ENCODE results near the gene HBZ. TPM values are rescaled to one million over a fixed set of nuclear protein-coding genes. Genes with fewer than 3 reads are reported as not detected.
A peak's percentile ranks its signal among the peaks of the same experiment; 100 is the strongest.
"Not testable (repeated sequence)": the region's sequence is repeated elsewhere in the genome, so short reads cannot be mapped to it uniquely, and the experiment has no call there.

The HBZ gene
- polyA plus RNA-seq (2013, experiment 1 of 2; ENCODE audit: insufficient read length), result not detected
- not detected for polyA plus RNA-seq (2013, experiment 2 of 2; ENCODE audit: insufficient read length)

DNA sequence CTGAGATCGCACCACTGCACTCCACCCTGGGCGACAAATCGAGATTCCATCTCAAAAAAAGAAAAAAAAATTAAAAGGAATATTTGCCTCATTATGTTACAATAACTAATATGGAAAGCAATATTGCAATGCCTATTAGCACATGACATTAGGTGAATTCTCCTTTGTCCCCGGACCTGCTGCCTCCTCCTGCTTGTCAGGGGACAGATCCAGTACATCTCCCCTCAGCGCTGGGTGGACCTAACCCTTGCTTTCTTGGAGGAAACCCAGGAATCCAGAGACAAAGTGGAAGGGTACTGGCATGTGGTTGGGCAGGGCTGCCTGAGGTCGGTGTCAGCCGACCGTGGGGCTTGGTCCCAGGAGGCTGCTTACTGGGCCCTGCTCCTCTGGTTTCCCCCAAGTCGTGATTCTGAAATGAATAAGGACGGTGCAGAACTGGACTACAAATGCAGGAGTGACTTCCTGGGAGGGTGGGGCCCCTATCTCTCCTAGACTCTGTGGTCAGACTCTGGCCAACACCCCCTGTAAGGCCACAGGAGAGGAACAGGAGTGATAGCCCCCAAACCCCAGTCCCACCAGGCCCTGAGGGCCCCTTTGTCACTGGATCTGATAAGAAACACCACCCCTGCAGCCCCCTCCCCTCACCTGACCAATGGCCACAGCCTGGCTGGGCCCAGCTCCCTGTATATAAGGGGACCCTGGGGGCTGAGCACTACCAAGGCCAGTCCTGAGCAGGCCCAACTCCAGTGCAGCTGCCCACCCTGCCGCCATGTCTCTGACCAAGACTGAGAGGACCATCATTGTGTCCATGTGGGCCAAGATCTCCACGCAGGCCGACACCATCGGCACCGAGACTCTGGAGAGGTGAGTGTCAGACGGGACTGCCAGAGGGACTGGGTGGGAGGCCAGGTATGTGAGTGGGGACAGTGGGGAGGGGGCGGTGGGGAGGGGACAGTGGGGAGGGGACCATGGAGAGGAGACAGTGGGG lies at the start of gene HBZ:
Gene HBZ (plus strand): TSS at position 504 of the 988 bp plus-strand sequence. CDS start 266 bp downstream, at position 770.
- DNase-seq, result no peak

DNA sequence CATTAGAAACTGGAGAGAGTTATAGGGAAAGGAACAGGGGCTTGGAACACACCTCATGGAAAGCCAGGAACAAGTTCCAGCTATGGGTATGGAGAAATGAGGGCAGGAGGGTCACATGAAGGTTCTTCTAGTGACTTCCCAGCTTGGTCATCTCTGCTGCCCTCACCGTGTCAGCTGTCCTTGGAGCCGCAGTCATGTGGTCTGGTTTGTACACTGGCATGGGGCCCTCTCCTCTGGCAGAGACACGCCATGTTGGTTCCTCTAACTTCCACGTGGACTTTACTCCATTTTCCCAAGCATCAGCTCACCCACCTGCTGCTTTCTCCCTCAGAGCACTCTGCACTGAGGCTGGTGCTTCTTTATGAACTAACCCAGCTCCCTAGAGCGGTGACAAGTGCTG lies 48.1 kb upstream of the HBZ start:
- no peak for DNase-seq

DNA sequence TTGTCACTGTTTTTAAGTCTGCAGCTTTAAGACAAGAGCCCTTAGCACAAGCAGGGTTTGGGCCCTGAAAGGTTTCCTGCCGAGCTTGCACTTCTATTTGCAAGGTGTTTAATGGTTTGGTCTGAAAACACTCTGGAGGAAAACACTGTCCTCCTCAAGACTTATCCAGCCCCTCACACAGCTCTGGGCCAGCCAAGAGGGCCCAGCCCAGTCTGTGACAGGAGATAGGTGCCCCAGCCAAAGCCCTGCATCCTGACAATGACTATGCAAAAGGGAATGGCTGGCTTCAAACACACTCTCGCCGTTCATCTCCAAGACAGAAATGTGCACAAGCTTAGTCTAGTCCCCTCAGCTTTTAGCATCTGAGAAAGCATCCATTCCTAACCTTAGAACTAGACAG lies 47.5 kb upstream of the HBZ start:
- DNase-seq, result no peak

- DNase-seq, result no peak
Measured at GRCh38 chr16:105521-105920, 46.9 kb upstream of the HBZ start.

DNA sequence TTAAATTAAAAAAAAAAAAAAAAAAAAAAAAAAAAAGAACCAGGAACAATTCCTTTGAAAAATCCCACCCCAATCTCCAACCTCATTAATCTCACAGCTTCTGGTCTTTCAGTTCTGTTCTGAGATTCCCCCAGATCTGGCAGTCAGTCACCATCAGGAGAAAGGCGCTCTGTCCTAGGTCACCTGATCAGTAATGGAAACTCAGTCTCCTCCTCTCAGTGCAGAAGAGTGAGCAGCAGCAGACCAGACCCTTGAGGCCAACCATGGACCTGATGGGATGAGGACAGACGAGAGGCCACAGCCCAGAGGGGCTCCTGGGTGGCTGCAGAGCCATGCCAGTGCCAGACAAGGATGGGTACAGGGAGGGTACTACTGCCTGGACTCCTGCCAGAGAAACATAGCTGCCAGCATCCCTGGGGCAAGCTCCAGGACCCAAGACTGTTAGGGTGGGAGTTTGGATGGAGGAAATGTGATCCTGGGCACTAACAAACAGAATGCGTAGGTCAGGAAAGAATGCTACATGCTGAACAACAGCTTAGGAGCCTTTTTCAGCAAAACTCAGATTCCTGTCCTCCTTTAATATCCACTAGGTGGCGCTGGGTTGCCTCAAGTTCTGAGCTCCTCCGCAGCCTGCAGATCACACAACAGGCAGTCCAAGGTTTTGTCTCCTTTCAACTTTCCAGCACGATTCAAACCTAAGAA lies 45.7 kb upstream of the HBZ start:
- peak; percentile 75 for DNase-seq

DNA sequence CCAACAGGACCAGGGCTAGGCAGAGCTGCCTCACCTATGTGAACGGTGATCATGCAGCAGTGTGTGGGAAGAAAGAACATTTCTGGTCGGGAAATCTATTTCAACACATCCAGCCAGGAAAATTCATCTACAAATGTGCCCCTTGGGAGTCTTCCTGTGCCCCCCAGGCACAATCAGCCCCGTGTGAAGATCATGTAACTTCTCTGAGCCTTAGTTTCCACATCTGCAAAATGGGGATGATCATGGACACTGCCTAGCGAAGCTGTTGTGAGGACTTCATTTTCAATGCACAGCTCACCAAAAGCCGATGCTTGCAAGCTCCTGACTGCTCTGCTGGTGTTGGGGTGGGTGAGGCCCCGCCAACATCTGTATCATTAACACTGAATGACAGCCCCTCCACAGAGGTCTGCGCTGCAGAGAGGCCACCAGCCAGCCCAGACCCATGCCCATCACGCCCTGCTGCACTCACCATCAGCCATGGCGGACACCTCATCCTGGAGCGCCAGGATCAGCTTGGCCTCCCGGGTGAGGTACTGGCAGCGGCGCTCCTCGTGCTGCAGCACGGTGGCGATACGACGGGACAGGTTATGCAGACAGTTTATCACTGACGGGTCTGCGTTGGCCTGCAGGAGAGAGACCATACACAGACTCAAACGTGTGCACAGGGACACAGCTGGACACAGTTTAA lies 40.1 kb upstream of the HBZ start:
- DNase-seq, result no peak

GRCh38 chr16:114327-114726 lies 38.1 kb upstream of the HBZ start:
- DNase-seq, result no peak

- no peak for DNase-seq
Measured at GRCh38 chr16:116015-116414, 36.4 kb upstream of the HBZ start.

DNA sequence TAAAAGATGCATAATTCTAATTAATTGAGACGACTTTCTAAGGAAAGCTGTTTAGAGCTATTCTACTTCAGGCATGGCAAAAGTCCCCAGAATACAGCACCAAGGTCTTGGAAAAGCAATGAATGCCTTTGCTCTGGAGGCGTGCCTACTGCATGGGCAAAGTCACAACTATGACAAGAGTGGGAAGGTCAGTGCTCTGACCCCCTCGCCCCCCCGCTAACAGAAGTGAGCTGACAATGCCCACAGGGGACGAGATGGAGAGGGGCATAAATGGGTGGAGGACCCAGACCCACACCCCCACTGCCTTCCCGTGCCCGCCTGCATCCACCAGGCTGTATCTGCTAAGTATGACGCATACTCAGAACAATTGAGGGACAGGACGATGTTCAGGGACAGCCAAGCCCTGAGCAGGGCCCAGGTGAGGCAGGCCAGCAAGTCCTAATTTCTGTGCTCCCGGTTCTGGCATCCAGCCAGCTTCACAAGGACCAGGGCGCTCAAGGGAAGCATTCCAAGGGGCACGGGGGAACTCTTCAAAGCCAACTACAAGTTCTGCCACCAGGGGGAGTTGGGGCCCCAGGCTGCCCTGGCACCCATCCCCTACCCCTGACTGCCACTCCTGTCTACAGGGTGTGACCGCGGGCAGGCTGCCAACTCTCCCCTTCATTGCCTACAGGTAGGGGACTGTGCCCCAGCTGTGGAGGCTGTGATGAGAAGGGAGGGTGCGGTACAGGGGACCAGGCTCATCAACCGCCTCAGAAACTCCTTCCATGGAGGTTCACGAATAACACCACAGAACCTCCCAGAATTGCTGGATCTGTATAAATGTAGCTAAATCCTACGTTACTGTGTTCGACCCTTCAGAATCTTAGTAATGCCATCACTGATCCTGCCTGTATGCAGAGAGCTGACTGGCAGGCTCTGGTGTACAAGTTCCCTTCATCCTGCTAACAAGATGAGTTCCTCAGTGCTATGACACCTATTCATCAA lies 34.8 kb upstream of the HBZ start:
- peak; percentile 32 for DNase-seq

DNA sequence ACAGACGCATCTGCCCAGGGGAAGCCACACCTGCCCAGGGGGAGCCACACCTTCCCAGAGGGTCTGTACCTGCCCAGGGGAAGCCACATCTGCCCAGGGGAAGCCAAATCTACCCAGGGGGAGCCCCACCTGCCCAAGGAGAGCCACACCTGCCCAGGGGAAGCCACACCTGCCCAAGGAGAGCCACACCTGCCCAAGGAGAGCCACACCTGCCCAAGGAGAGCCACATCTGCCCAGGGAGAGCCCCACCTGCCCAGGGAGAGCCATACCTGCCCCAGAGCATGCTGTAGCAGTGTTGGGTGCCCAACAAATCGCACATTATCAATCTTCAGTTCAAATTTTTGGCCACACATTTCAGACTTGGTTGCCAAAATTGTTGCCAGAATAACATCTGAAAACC lies 33.6 kb upstream of the HBZ start:
- no peak for DNase-seq

DNA sequence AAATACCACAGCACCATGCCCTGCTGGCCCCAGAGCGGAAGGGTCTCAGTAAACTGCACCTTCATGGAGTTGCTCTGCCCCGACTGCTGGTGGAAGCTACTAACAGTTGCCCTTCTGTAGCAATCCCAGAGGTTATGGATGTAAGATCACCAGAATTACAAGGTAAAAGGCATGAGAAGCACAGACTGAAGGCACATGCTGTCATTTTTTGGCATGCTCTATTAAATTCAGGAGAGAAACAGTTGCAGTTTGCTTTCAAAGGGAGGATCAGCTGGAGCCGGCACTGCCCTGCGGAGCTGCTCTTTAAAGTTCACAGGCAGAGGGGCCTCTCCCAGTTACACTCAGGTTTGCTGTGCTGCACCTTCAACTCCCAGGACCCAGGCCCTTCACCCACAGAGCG lies 33.1 kb upstream of the HBZ start:
- no peak for DNase-seq

DNA sequence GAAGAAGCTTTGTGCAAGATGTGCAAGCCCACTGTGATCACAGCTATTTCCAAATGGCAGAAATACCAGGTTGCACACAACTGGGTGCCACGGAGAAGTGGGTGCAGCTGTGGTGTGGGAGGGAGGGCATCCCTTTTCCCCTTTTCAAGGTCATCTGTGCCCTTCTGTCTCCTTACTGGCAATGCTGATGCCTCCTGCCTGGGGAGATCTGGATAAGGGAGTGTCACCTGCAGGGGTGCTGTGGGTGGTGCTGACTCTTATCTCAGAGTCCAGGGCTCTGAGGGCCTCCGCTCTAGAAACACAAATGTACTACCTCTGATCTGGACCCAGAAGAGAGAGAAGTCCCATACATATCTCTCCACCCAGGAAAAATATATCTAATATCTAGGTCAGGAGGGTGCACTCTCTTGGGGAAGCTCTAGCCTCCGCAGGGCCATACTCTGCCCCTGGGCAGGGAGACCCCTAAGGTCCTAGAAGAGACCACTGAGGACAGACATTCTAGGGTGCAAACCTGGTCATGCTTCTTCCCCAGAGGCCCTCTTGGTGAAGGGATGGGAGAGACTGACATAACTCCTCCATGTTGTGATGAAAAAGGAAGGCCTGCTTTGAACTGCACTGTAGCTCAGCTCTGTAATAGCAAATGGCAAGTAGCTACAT lies 32.5 kb upstream of the HBZ start:
- no peak for DNase-seq

GRCh38 chr16:120756-121155 lies 31.7 kb upstream of the HBZ start:
- no peak for DNase-seq

DNA sequence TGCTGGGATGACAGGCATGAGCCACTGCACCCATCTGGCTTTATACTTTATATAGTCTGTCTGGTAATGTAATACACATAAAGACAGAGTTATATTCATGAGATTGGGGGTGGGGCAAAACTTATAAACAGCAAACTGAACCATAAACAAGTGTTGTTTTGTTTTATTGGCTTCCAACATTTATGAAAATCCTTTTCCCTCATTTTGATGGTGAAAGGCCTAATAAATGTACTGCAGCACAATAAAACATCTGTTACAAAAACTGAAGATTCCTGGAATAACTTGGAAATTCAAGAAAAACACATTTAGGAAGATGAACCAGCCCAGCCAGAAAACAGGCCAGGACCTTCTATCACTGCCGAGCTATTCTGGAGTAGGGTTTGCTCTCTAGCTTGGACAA lies 30.1 kb upstream of the HBZ start:
- no peak for DNase-seq

GRCh38 chr16:123558-124350 lies 28.7 kb upstream of the HBZ start:
- not testable (repeated sequence) for DNase-seq

DNA sequence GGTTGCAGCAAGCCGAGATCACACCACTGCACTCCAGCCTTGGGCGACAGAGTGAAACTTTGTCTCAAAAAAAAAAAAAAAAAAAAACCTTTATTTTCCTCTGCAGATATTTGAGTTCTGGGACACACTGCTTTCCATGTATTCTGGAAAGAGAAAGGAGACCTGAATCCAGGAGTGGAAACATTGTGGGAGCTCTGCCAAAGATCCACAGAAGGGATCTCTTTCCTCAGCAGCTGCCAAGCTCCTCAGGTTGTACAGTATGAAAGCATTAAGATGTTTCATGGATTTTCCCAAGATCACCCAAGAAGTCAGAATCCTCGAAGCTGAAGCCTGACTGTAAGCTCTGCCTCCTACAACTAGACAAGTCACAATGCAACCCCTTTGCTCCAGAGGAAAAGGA lies 27.4 kb upstream of the HBZ start:
- DNase-seq, result no peak

- no peak for DNase-seq
Measured at GRCh38 chr16:129075-129474, 23.4 kb upstream of the HBZ start.

GRCh38 chr16:130533-131173 lies 21.8 kb upstream of the HBZ start:
- DNase-seq, result no peak

- no peak for DNase-seq
Measured at GRCh38 chr16:132120-132519, 20.3 kb upstream of the HBZ start.

GRCh38 chr16:133716-134115 lies 18.7 kb upstream of the HBZ start:
- no peak for DNase-seq

Measured in fibroblast of skin of abdomen (primary cell).